ENCODE results near the gene SLC27A1. TPM values are rescaled to one million over a fixed set of nuclear protein-coding genes. Genes with fewer than 3 reads are reported as not detected.
A peak's percentile ranks its signal among the peaks of the same experiment; 100 is the strongest.

The SLC27A1 gene
- total and polyA plus RNA-seq, 2 experiments from 2014 or later, result 8.6 to 8.7 TPM

- H3K9me2 ChIP-seq (replicated peaks; ENCODE audit: insufficient read depth), result no peaks in the 10 kb centered on the region
- H3K36me3 ChIP-seq (replicated peaks; ENCODE audit: insufficient read depth, low read depth), result no peaks in the 10 kb centered on the region
- peak; percentile 69 for TF ChIP-seq CTCF (IDR thresholded peaks at IDR 0.05; ENCODE audit: poor library complexity)
- TF ChIP-seq EZH2phosphoT487 (IDR thresholded peaks at IDR 0.05; ENCODE audit: low read depth, severe bottlenecking, unreplicated experiment), result no peak
- TF ChIP-seq EZH2 (IDR thresholded peaks at IDR 0.05; ENCODE audit: borderline replicate concordance), result no peak
- peak; percentile 79 for DNase-seq (ENCODE audit: low spot score)
- no peaks in the 10 kb centered on the region for H3K27me3 ChIP-seq
- peak within 1 kb of the TSS; percentile 99 for H3K4me2 ChIP-seq
- no peaks in the 10 kb centered on the region for H3K4me1 ChIP-seq (ENCODE audit: insufficient read depth)
- no peaks in the 10 kb centered on the region for H4K20me1 ChIP-seq (ENCODE audit: insufficient read depth, poor library complexity, severe bottlenecking)
- no peak within 1 kb of the TSS for H3K27ac ChIP-seq
- H2AFZ ChIP-seq, result peak within 1 kb of the TSS; percentile 80
- 4% methylated on average over 49 of the region's 81 CpGs for WGBS (ENCODE audit: low lambda C conversion rate, missing lambda C conversion rate)
- no peaks in the 10 kb centered on the region for H3K9me3 ChIP-seq (ENCODE audit: low read depth)
- H3K79me2 ChIP-seq, result no peaks in the 10 kb centered on the region
- peak within 1 kb of the TSS; percentile 37 for H3K4me3 ChIP-seq
These were observed 22.0 kb upstream of the SLC27A1 start, which contains the start of gene TMEM221 for GRCh38 chr19:17448131-17448967. Gene TMEM221, minus strand, starts transcription at chr19:17448668. Its CDS starts 206 bp downstream, at chr19:17448462.

- H3K79me2 ChIP-seq, result no peaks in the 10 kb centered on the region
- H3K9me3 ChIP-seq (ENCODE audit: low read depth), result no peaks in the 10 kb centered on the region
- H3K4me1 ChIP-seq (ENCODE audit: insufficient read depth), result no peaks in the 10 kb centered on the region
- no peak overlapping the region for H3K27ac ChIP-seq
- DNase-seq (ENCODE audit: low spot score), result peak; percentile 55
- H3K9me2 ChIP-seq (replicated peaks; ENCODE audit: insufficient read depth), result no peaks in the 10 kb centered on the region
- H3K4me3 ChIP-seq, result no peak overlapping the region
- peaks cover 11% of the 10 kb centered on the region for H3K27me3 ChIP-seq
- no peaks in the 10 kb centered on the region for H4K20me1 ChIP-seq (ENCODE audit: insufficient read depth, poor library complexity, severe bottlenecking)
- no peaks in the 10 kb centered on the region for H3K36me3 ChIP-seq (replicated peaks; ENCODE audit: insufficient read depth, low read depth)
- TF ChIP-seq EZH2 (IDR thresholded peaks at IDR 0.05; ENCODE audit: borderline replicate concordance) (no peak), CTCF (IDR thresholded peaks at IDR 0.05; ENCODE audit: poor library complexity) (no peak), EZH2phosphoT487 (IDR thresholded peaks at IDR 0.05; ENCODE audit: low read depth, severe bottlenecking, unreplicated experiment) (no peak)
- WGBS (ENCODE audit: low lambda C conversion rate, missing lambda C conversion rate), result 74% methylated on average over 7 of the region's 8 CpGs
- H2AFZ ChIP-seq, result no peak overlapping the region
- H3K4me2 ChIP-seq, result no peak overlapping the region
These were observed 19.9 kb upstream of the SLC27A1 start for GRCh38 chr19:17450264-17451075.

GRCh38 chr19:17451820-17452219 is 18.5 kb upstream of the SLC27A1 start:
- DNase-seq (ENCODE audit: low spot score), result no peak
- Histone ChIP-seq H3K36me3 (replicated peaks; ENCODE audit: insufficient read depth, low read depth) (no peaks in the 10 kb centered on the region), H3K9me2 (replicated peaks; ENCODE audit: insufficient read depth) (no peaks in the 10 kb centered on the region), H3K9me3 (ENCODE audit: low read depth) (no peaks in the 10 kb centered on the region), H4K20me1 (ENCODE audit: insufficient read depth, poor library complexity, severe bottlenecking) (no peaks in the 10 kb centered on the region), H2AFZ (no peak overlapping the region), H3K27ac (no peak overlapping the region), H3K4me3 (no peak overlapping the region), H3K4me1 (ENCODE audit: insufficient read depth) (no peaks in the 10 kb centered on the region), H3K79me2 (no peaks in the 10 kb centered on the region), H3K4me2 (no peak overlapping the region), H3K27me3 (peaks cover 23% of the 10 kb centered on the region)
- no peak for TF ChIP-seq EZH2phosphoT487 (IDR thresholded peaks at IDR 0.05; ENCODE audit: low read depth, severe bottlenecking, unreplicated experiment)
- WGBS (ENCODE audit: low lambda C conversion rate, missing lambda C conversion rate), result 93% methylated on average over 4 of the region's 4 CpGs
